DND-41 (cell line): Measurements from ENCODE around the gene LRRC53.

ENCODE experiments used
- ATAC-seq: fragments of 200-7000 bp; cut with Tn5 transposase; 3 replicates; pipeline ENCODE4 v1.9.1; 2021; ENCODE audit warnings: low read depth; ENCODE audit not compliant: insufficient read depth
- DNase-seq: peaks from one replicate; pipeline ENCODE4 v3.0.0-alpha.2; 2020
- H2AFZ ChIP-seq: 2 replicates; pipeline ENCODE4 v1.6.0; 2012; ENCODE audit warnings: low read depth, low read length
- H3K27ac ChIP-seq: 2 replicates; pipeline ENCODE4 v1.5.1; 2012; ENCODE audit warnings: low read length, inconsistent platforms
- H3K27me3 ChIP-seq: fragments of 200-600 bp; sonication (generic); 2 replicates; pipeline ENCODE4 v1.6.0; 2012; ENCODE audit warnings: low read length, mild to moderate bottlenecking, inconsistent platforms; ENCODE audit not compliant: insufficient read depth, poor library complexity
- H3K36me3 ChIP-seq: 2 replicates; pipeline ENCODE4 v1.5.1; 2012; ENCODE audit warnings: low read length, inconsistent platforms; ENCODE audit not compliant: insufficient read depth
- H3K4me1 ChIP-seq: 2 replicates; pipeline ENCODE4 v1.5.1; 2012; ENCODE audit warnings: mild to moderate bottlenecking, low read length; ENCODE audit not compliant: insufficient read depth
- H3K4me2 ChIP-seq: 2 replicates; pipeline ENCODE4 v1.6.0; 2012; ENCODE audit warnings: mild to moderate bottlenecking, moderate library complexity, low read length, inconsistent platforms; ENCODE audit not compliant: insufficient read depth
- H3K4me3 ChIP-seq, 2 experiments: fragments of 200-600 bp in 1 of 2; shearing (Covaris generic) in 1 of 2; 2 replicates each; pipeline ENCODE4 v1.5.1; 2012 to 2016; ENCODE audit warnings: inconsistent platforms in 2 of 2, low read length in 2 of 2, mild to moderate bottlenecking in 2 of 2, low read depth in 1 of 2, moderate library complexity in 1 of 2
- H3K79me2 ChIP-seq: 2 replicates; pipeline ENCODE4 v1.6.0; 2012; ENCODE audit warnings: low read length, inconsistent platforms; ENCODE audit not compliant: insufficient read depth
- H3K9ac ChIP-seq: 2 replicates; pipeline ENCODE4 v1.6.0; 2012; ENCODE audit warnings: low read depth, mild to moderate bottlenecking, inconsistent platforms, low read length, moderate library complexity
- H3K9me3 ChIP-seq: 2 replicates; pipeline ENCODE4 v1.5.1; 2012; ENCODE audit warnings: low read length, moderate library complexity, mild to moderate bottlenecking, inconsistent platforms; ENCODE audit not compliant: insufficient read depth, severe bottlenecking
- H4K20me1 ChIP-seq: 2 replicates; pipeline ENCODE4 v1.6.0; 2012; ENCODE audit warnings: low read length; ENCODE audit not compliant: insufficient read depth
- EZH2 ChIP-seq: IDR thresholded peaks from 3 replicates; pipeline ENCODE4 v1.6.1; 2012; ENCODE audit warnings: borderline replicate concordance, low read depth, mild to moderate bottlenecking, moderate library complexity, low read length, inconsistent platforms; ENCODE audit not compliant: severe bottlenecking
- TF ChIP-seq, protein P1 (sequence below): IDR thresholded peaks from 2 replicates; pipeline ENCODE4 v1.5.1; 2012; ENCODE audit warnings: borderline replicate concordance, low read length, moderate library complexity, mild to moderate bottlenecking; ENCODE audit not compliant: poor library complexity, severe bottlenecking; ENCODE audit errors: extremely low read depth

LRRC53 gene

DNA sequence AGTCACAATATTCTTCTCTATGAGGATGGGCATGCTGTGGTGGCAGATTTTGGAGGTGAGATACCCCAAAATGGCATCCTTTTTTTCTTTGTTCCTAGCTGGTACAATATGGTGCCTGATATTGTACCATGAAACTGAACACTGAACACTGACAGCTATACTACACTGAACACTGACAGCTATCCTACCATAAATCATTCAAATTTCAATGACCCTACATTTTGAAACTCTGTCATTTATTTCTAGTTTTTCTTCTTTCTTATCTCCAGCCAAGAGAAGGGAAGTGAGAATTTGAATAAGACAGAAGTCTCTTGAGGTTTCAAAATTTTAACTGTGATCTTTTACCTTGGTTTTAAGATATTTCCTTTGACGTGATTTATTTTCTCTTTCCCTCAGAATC lies 76.3 kb downstream of the LRRC53 start:
- no peaks in the 10 kb centered on the region for H3K9me3 ChIP-seq
- TF ChIP-seq EZH2, result no peak
- TF ChIP-seq, protein P1, sequence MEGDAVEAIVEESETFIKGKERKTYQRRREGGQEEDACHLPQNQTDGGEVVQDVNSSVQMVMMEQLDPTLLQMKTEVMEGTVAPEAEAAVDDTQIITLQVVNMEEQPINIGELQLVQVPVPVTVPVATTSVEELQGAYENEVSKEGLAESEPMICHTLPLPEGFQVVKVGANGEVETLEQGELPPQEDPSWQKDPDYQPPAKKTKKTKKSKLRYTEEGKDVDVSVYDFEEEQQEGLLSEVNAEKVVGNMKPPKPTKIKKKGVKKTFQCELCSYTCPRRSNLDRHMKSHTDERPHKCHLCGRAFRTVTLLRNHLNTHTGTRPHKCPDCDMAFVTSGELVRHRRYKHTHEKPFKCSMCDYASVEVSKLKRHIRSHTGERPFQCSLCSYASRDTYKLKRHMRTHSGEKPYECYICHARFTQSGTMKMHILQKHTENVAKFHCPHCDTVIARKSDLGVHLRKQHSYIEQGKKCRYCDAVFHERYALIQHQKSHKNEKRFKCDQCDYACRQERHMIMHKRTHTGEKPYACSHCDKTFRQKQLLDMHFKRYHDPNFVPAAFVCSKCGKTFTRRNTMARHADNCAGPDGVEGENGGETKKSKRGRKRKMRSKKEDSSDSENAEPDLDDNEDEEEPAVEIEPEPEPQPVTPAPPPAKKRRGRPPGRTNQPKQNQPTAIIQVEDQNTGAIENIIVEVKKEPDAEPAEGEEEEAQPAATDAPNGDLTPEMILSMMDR, result no peak
- ATAC-seq (no peak), DNase-seq (no peak)
- no peaks in the 10 kb centered on the region for H3K79me2 ChIP-seq
- no peak overlapping the region for H2AFZ ChIP-seq
- H3K27me3 ChIP-seq, result no peaks in the 10 kb centered on the region
- H3K4me2 ChIP-seq, result no peak overlapping the region
- H3K36me3 ChIP-seq, result no peaks in the 10 kb centered on the region
- H4K20me1 ChIP-seq, result no peaks in the 10 kb centered on the region
- H3K27ac ChIP-seq, result no peak overlapping the region
- no peak overlapping the region for H3K4me3 ChIP-seq
- no peaks in the 10 kb centered on the region for H3K4me1 ChIP-seq
- H3K9ac ChIP-seq, result no peak overlapping the region

DNA sequence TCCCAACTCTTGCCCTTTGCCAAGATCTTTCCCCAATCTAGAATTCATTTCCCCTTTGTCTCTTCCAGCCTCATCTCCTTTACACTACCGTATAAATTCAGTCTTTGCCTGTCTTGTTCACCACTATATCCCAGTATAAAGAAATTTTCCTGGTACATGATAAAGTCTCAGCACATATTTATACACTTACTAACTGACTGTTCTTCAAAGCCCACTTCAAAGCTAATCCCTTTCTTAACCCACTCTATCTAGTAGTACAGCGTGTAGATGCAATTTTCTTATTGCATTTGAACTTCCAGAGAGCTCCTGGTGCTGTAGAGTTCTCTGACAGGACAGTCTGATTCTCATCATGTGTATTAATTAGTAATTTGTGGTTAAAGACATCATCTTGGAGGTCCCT lies 78.1 kb downstream of the LRRC53 start:
- Histone ChIP-seq H3K4me1 (no peaks in the 10 kb centered on the region), H3K9ac (no peak overlapping the region), H3K4me2 (no peak overlapping the region), H3K9me3 (no peaks in the 10 kb centered on the region), H3K27me3 (no peaks in the 10 kb centered on the region), H3K27ac (no peak overlapping the region), H4K20me1 (no peaks in the 10 kb centered on the region), H3K4me3 (no peak overlapping the region), H2AFZ (no peak overlapping the region), H3K36me3 (no peaks in the 10 kb centered on the region), H3K79me2 (no peaks in the 10 kb centered on the region)
- ATAC-seq, result no peak
- no peak for DNase-seq
- no peak for TF ChIP-seq EZH2
- TF ChIP-seq, protein P1, result no peak

DNA sequence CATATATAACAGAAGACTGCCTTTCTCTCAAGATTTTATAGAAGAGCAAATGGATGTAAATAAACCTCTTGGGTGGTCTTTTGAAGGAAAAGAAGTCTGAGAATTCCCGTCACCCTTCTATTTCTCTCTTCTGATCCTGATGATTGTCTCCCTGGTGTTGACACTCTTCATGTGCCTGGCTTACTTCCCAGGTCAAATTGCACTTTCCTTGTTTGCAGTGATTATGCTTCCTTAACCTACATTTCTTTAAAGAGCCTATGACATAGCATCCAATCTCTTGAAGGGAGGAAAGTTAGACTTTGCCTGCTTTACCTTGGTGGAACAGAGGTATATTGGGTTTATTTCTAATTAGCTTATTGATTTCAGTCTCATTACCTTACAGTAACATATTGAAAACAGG lies 80.1 kb downstream of the LRRC53 start:
- ATAC-seq (no peak), DNase-seq (no peak)
- no peaks in the 10 kb centered on the region for H3K27me3 ChIP-seq
- H4K20me1 ChIP-seq, result no peaks in the 10 kb centered on the region
- H3K36me3 ChIP-seq, result no peaks in the 10 kb centered on the region
- TF ChIP-seq EZH2, result no peak
- TF ChIP-seq, protein P1, result no peak
- H3K9ac ChIP-seq, result no peak overlapping the region
- no peak overlapping the region for H2AFZ ChIP-seq
- H3K27ac ChIP-seq, result no peak overlapping the region
- H3K4me2 ChIP-seq, result no peak overlapping the region
- H3K79me2 ChIP-seq, result no peaks in the 10 kb centered on the region
- no peaks in the 10 kb centered on the region for H3K4me1 ChIP-seq
- H3K9me3 ChIP-seq, result no peaks in the 10 kb centered on the region
- H3K4me3 ChIP-seq, result no peak overlapping the region

DNA sequence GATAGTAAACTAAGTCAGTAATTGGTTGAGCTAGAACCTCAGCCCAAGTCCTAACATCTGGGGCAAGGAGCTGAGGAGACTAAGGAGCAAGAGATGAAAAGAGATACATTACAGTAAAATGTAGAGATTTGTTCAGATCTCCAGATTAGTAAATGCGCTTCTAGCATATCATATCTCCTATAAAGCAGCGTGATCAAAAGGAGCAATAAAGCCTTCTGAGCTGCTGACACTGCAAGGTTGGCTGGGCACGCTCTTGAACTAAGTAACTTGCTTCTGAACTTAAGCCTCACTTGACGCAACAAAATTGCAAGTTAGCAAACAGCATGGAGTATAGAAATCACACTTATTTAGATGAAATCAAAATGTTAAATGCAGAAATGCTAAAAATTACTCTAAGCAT lies 80.9 kb downstream of the LRRC53 start:
- Histone ChIP-seq H3K4me3 (no peak overlapping the region), H2AFZ (no peak overlapping the region), H3K79me2 (no peaks in the 10 kb centered on the region), H3K27me3 (no peaks in the 10 kb centered on the region), H3K9me3 (no peaks in the 10 kb centered on the region), H3K9ac (no peak overlapping the region), H3K27ac (no peak overlapping the region), H4K20me1 (no peaks in the 10 kb centered on the region), H3K4me1 (no peaks in the 10 kb centered on the region), H3K4me2 (no peak overlapping the region), H3K36me3 (no peaks in the 10 kb centered on the region)
- ATAC-seq (no peak), DNase-seq (no peak)
- TF ChIP-seq, protein P1, result no peak
- no peak for TF ChIP-seq EZH2
